ENCODE data around the gene ARL14EP.

Gene ARL14EP

GRCh38 chr11:30314625-30315024 lies 8.3 kb upstream of the ARL14EP start:
- no peaks in the 10 kb centered on the region for H4K20me1 ChIP-seq (ENCODE audit: low read depth, low read length)
- no peaks in the 10 kb centered on the region for H3K27me3 ChIP-seq (ENCODE audit: low read length)
- H3K36me3 ChIP-seq (ENCODE audit: low read length) = no peaks in the 10 kb centered on the region
- H3K9me3 ChIP-seq (ENCODE audit: insufficient read depth, low read length) = no peaks in the 10 kb centered on the region
- H3K27ac ChIP-seq (ENCODE audit: low read depth, low read length) = no peak overlapping the region
- no peaks in the 10 kb centered on the region for H3K9me2 ChIP-seq (replicated peaks; ENCODE audit: insufficient read depth, low read length)
- no peak for TF ChIP-seq EZH2phosphoT487 (conservative IDR thresholded peaks at IDR 0.05; ENCODE audit: low read length)
- TF ChIP-seq CTCF (IDR thresholded peaks at IDR 0.05; ENCODE audit: insufficient read depth, low read length, poor library complexity, severe bottlenecking) = peak; percentile 12
- no peaks in the 10 kb centered on the region for H3K79me2 ChIP-seq (ENCODE audit: insufficient read depth, low read length)
- H2AFZ ChIP-seq (ENCODE audit: low read depth, low read length, severe bottlenecking) = no peak overlapping the region
- H3K9ac ChIP-seq (ENCODE audit: low read length) = no peak overlapping the region
- no peak overlapping the region for H3K4me3 ChIP-seq (ENCODE audit: insufficient read depth, low read length, poor library complexity, severe bottlenecking)
- H3F3A ChIP-seq (ENCODE audit: insufficient read depth) = no peaks in the 10 kb centered on the region
- H3K4me2 ChIP-seq (ENCODE audit: low read depth, low read length, poor library complexity, severe bottlenecking) = no peak overlapping the region

- H3K4me2 ChIP-seq (ENCODE audit: low read depth, low read length, poor library complexity, severe bottlenecking) = no peak overlapping the region
- H3K9ac ChIP-seq (ENCODE audit: low read length) = no peak overlapping the region
- no peaks in the 10 kb centered on the region for H3K9me2 ChIP-seq (replicated peaks; ENCODE audit: insufficient read depth, low read length)
- no peak for TF ChIP-seq CTCF (IDR thresholded peaks at IDR 0.05; ENCODE audit: insufficient read depth, low read length, poor library complexity, severe bottlenecking)
- no peak for TF ChIP-seq EZH2phosphoT487 (conservative IDR thresholded peaks at IDR 0.05; ENCODE audit: low read length)
- no peak overlapping the region for H2AFZ ChIP-seq (ENCODE audit: low read depth, low read length, severe bottlenecking)
- no peak overlapping the region for H3K27ac ChIP-seq (ENCODE audit: low read depth, low read length)
- H3K27me3 ChIP-seq (ENCODE audit: low read length) = no peaks in the 10 kb centered on the region
- H3K79me2 ChIP-seq (ENCODE audit: insufficient read depth, low read length) = no peaks in the 10 kb centered on the region
- H3K4me3 ChIP-seq (ENCODE audit: insufficient read depth, low read length, poor library complexity, severe bottlenecking) = no peak overlapping the region
- no peaks in the 10 kb centered on the region for H4K20me1 ChIP-seq (ENCODE audit: low read depth, low read length)
- no peaks in the 10 kb centered on the region for H3K36me3 ChIP-seq (ENCODE audit: low read length)
- H3K9me3 ChIP-seq (ENCODE audit: insufficient read depth, low read length) = no peaks in the 10 kb centered on the region
- H3F3A ChIP-seq (ENCODE audit: insufficient read depth) = no peaks in the 10 kb centered on the region
Observed at GRCh38 chr11:30316237-30316636, 6.7 kb upstream of the ARL14EP start.

GRCh38 chr11:30317030-30317429 lies 5.9 kb upstream of the ARL14EP start:
- TF ChIP-seq CTCF (IDR thresholded peaks at IDR 0.05; ENCODE audit: insufficient read depth, low read length, poor library complexity, severe bottlenecking) (no peak), EZH2phosphoT487 (conservative IDR thresholded peaks at IDR 0.05; ENCODE audit: low read length) (no peak)
- Histone ChIP-seq H3K9ac (ENCODE audit: low read length) (no peak overlapping the region), H3K27ac (ENCODE audit: low read depth, low read length) (no peak overlapping the region), H4K20me1 (ENCODE audit: low read depth, low read length) (no peaks in the 10 kb centered on the region), H3K9me3 (ENCODE audit: insufficient read depth, low read length) (no peaks in the 10 kb centered on the region), H3K4me2 (ENCODE audit: low read depth, low read length, poor library complexity, severe bottlenecking) (no peak overlapping the region), H3K27me3 (ENCODE audit: low read length) (no peaks in the 10 kb centered on the region), H3K36me3 (ENCODE audit: low read length) (no peaks in the 10 kb centered on the region), H2AFZ (ENCODE audit: low read depth, low read length, severe bottlenecking) (no peak overlapping the region), H3K9me2 (replicated peaks; ENCODE audit: insufficient read depth, low read length) (no peaks in the 10 kb centered on the region), H3F3A (ENCODE audit: insufficient read depth) (no peaks in the 10 kb centered on the region), H3K4me3 (ENCODE audit: insufficient read depth, low read length, poor library complexity, severe bottlenecking) (no peak overlapping the region), H3K79me2 (ENCODE audit: insufficient read depth, low read length) (no peaks in the 10 kb centered on the region)

Data from SU-DHL-6 (cell line).